Transverse colon (tissue), 4 donors: ENCODE data around the gene NAA35. TPM values are rescaled to one million over a fixed set of nuclear protein-coding genes. Genes with fewer than 3 reads are reported as not detected.
"Not testable (repeated sequence)": the region's sequence is repeated elsewhere in the genome, so short reads cannot be mapped to it uniquely, and the experiment has no call there.

Experiments used
- DNase-seq: peaks from one replicate; pipeline ENCODE4 v3.0.0-alpha.2; 2019
- H3K27ac ChIP-seq, 4 donors: fragments of 200-600 bp; sonication (generic); 2 replicates each; pipeline ENCODE4 v1.5.1; 2016 to 2018; ENCODE audit warnings: inconsistent platforms in 4 of 4
- H3K27me3 ChIP-seq: fragments of 200-600 bp; sonication (generic); 2 replicates; pipeline ENCODE4 v1.5.1; 2017; ENCODE audit warnings: inconsistent platforms
- H3K36me3 ChIP-seq, 4 donors: fragments of 200-600 bp; sonication (generic); 2 replicates each; pipeline ENCODE4 v1.5.1; 2017 to 2019; ENCODE audit warnings: inconsistent platforms in 4 of 4
- H3K4me1 ChIP-seq, 4 donors: fragments of 200-600 bp; sonication (generic); 2 replicates each; pipeline ENCODE4 v1.5.1; 2017 to 2020; ENCODE audit warnings: inconsistent platforms in 4 of 4
- H3K4me3 ChIP-seq, 4 donors: fragments of 200-600 bp; sonication (generic); 1 replicate in 1 of 4; 2 replicates in 3 of 4; pipeline versions ENCODE4 v1.5.1 to v1.6.1; 2017 to 2019; ENCODE audit warnings: inconsistent platforms in 4 of 4
- H3K9me3 ChIP-seq, 2 donors: fragments of 200-600 bp; sonication (generic); 2 replicates each; pipeline ENCODE4 v1.5.1; 2017 to 2019; ENCODE audit warnings: inconsistent platforms in 2 of 2
- EP300 ChIP-seq: sonication (generic); formaldehyde crosslinking; IDR thresholded peaks from one replicate; pipeline ENCODE4 v1.6.1; 2017; ENCODE audit warnings: antibody characterized with exemption, low read depth
- POLR2A ChIP-seq: fragments of 450-650 bp; IDR thresholded peaks from one replicate; pipeline ENCODE4 v1.6.1; 2016; ENCODE audit warnings: antibody characterized with exemption, mild to moderate bottlenecking, moderate library complexity
- POLR2AphosphoS5 ChIP-seq, 3 donors: sonication (generic); formaldehyde crosslinking; IDR thresholded peaks; one replicate each; pipeline ENCODE4 v1.6.1; 2016; ENCODE audit warnings: antibody characterized with exemption in 3 of 3
- whole genome bisulfite sequencing, 2 donors: methylation state at CpG; one replicate each; pipeline ENCODE4 v1.1.5; 2018; ENCODE audit warnings: low coverage in 1 of 2; 5-methylcytosine and 5-hydroxymethylcytosine counted together
- in situ Hi-C, 4 donors: fragments of 200-750 bp; cut with MboI; loops; one replicate each; pipeline versions ENCODE4 v1.15.0 to v1.15.1; 2017; ENCODE audit warnings: low sequenced_read_pairs in 3 of 4, low pct_ligation_motif_present in 1 of 4, low pct_unique_long_range_greater_than_20kb in 1 of 4
- intact Hi-C: fragments of 100-400 bp; cut with DNase I; formaldehyde crosslinking; loops from one replicate; pipeline ENCODE4 v1.15.1; 2023; ENCODE audit warnings: low total_unique reads
- total RNA-seq, 4 donors: library from RNA; depleted of rRNA; stranded (reverse); fragments of >200 nt; gene quantifications; one replicate each; pipeline ENCODE4 v1.1.0, GENCODE V29; 2016
- TF ChIP-seq, protein P1 (sequence below), 5 experiments: fragments of 200-600 bp in 3 of 5; fragments of 450-650 bp in 2 of 5; sonication (generic) in 3 of 5; IDR thresholded peaks; 1 replicate in 2 of 5; 2 replicates in 3 of 5; pipeline ENCODE4 v1.5.1; 2016 to 2017; ENCODE audit warnings: antibody characterized with exemption in 5 of 5, inconsistent platforms in 3 of 5, mild to moderate bottlenecking in 2 of 5, moderate library complexity in 1 of 5

Gene NAA35
- total RNA-seq, 4 donors from 2014 or later: 24.7 to 51.5 (median 34.5) TPM

DNA sequence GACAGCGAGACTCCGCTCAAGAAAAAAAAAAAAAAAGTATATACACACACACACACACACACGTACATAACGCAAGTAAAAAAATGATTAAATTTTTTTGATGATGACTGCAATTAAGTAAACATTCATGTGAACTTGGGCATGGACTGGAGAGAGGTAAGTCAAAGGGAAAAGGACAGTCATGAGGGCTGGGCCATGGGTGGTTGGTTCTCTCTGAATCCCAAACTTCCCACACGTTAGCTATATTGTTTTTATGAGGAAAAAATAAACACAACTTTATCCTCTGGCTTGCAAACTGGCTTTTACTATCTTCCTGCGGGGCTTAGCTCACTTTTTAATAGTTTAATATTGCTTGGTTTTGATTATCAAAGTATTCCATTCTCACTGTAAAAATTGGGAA lies 104.7 kb downstream of the NAA35 start:
- Histone ChIP-seq H3K9me3 (no peaks in the 10 kb centered on the region), H3K4me3 (no peak overlapping the region), H3K27me3 (no peaks in the 10 kb centered on the region), H3K4me1 (peaks cover 0 to 11% (median 3%) of the 10 kb centered on the region in 4 donors), H3K36me3 (no peaks in the 10 kb centered on the region), H3K27ac (no peak overlapping the region)
- DNase-seq: no peak
- TF ChIP-seq EP300: no peak
- TF ChIP-seq POLR2AphosphoS5 (IDR thresholded peaks at IDR 0.05): no peak
- no peak for TF ChIP-seq POLR2A
- TF ChIP-seq, protein P1, sequence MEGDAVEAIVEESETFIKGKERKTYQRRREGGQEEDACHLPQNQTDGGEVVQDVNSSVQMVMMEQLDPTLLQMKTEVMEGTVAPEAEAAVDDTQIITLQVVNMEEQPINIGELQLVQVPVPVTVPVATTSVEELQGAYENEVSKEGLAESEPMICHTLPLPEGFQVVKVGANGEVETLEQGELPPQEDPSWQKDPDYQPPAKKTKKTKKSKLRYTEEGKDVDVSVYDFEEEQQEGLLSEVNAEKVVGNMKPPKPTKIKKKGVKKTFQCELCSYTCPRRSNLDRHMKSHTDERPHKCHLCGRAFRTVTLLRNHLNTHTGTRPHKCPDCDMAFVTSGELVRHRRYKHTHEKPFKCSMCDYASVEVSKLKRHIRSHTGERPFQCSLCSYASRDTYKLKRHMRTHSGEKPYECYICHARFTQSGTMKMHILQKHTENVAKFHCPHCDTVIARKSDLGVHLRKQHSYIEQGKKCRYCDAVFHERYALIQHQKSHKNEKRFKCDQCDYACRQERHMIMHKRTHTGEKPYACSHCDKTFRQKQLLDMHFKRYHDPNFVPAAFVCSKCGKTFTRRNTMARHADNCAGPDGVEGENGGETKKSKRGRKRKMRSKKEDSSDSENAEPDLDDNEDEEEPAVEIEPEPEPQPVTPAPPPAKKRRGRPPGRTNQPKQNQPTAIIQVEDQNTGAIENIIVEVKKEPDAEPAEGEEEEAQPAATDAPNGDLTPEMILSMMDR (IDR thresholded peaks at IDR 0.05): no peak
- 72 to 84% methylated on average over 5 to 6 of the region's 6 CpGs for WGBS, 2 donors
- intact Hi-C loops: no loop called here
- in situ Hi-C loops: no loop called here

DNA sequence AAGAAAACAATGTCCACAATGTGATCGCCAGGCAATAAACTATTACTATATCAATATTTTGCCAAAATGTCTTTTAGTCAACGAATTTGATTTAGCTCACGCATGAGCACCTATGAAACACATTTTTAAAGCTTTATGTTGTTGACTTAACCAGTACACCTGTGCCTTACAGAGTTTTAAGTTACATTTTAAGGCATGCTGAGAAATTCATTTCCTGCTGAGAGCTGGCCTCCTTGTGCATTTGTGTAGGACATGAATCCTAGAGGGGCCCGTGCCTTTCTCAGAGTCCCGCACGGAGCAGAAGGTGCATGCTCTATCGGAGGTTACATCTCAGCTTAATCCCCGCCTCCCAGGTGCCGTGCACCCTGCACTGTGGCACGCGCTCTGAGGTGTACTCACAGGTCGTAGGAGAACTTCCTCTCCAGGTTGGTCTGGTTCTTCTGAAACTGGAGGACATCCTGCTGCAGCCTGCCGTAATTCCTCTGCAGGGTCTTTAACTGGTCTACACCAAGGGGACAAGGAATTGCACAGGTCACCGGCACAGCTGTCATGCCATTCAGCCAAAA lies 105.2 kb downstream of the NAA35 start:
- in situ Hi-C loops: no loop called here
- Histone ChIP-seq H3K36me3 (no peaks in the 10 kb centered on the region), H3K4me1 (peaks cover 0 to 9% (median 3%) of the 10 kb centered on the region in 4 donors), H3K9me3 (no peaks in the 10 kb centered on the region), H3K4me3 (no peak overlapping the region), H3K27me3 (no peaks in the 10 kb centered on the region), H3K27ac (no peak overlapping the region)
- intact Hi-C loops: no loop called here
- DNase-seq: peak; percentile 33
- WGBS, 2 donors: 67 to 68% methylated on average over 3 to 14 of the region's 14 CpGs
- TF ChIP-seq, protein P1 (IDR thresholded peaks at IDR 0.05): no peak
- TF ChIP-seq POLR2A: no peak
- TF ChIP-seq POLR2AphosphoS5 (IDR thresholded peaks at IDR 0.05): no peak
- no peak for TF ChIP-seq EP300

- H3K9me3 ChIP-seq: no peaks in the 10 kb centered on the region
- whole genome bisulfite sequencing, 2 donors: 54 to 71% methylated on average over 4 to 8 of the region's 8 CpGs
- TF ChIP-seq EP300 (no peak), POLR2AphosphoS5 (IDR thresholded peaks at IDR 0.05) (no peak), POLR2A (no peak)
- TF ChIP-seq, protein P1 (IDR thresholded peaks at IDR 0.05): no peak
- DNase-seq: no peak
- no peaks in the 10 kb centered on the region for H3K36me3 ChIP-seq
- no peak overlapping the region for H3K27ac ChIP-seq
- in situ Hi-C loops: no loop called here
- intact Hi-C loops: no loop called here
- peaks cover 0 to 6% (median 0%) of the 10 kb centered on the region in 4 donors for H3K4me1 ChIP-seq
- no peaks in the 10 kb centered on the region for H3K27me3 ChIP-seq
- H3K4me3 ChIP-seq: no peak overlapping the region
Observed at GRCh38 chr9:86046930-86047341, 106.0 kb downstream of the NAA35 start.

DNA sequence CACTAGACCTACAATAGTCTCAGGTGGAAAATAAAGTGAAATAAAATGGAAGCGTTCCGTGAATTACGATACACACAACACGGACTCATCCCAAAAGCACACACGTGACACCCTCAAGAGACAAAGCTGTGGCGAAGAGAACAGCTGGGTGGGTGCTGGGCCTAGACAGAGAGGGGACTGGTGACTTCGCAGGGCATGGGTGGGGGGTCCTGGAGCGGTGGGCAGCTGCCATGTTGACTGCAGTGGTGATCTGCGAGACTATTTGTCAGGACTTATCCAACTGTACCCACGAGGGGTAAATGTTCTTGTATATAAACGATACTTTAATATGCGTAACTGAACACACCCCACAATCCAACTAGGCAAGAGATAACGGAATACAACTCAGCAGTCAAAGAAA lies 106.4 kb downstream of the NAA35 start:
- 90 to 94% methylated on average over 11 to 13 of the region's 13 CpGs for WGBS, 2 donors
- TF ChIP-seq POLR2A: no peak
- TF ChIP-seq POLR2AphosphoS5 (IDR thresholded peaks at IDR 0.05): no peak
- TF ChIP-seq, protein P1 (IDR thresholded peaks at IDR 0.05): no peak
- no peak for TF ChIP-seq EP300
- Histone ChIP-seq H3K27me3 (no peaks in the 10 kb centered on the region), H3K4me1 (peaks cover 0 to 5% (median 0%) of the 10 kb centered on the region in 4 donors), H3K36me3 (no peaks in the 10 kb centered on the region), H3K4me3 (no peak overlapping the region), H3K27ac (no peak overlapping the region), H3K9me3 (no peaks in the 10 kb centered on the region)
- DNase-seq: no peak
- in situ Hi-C loops (no loop called here), intact Hi-C loops (no loop called here)

GRCh38 chr9:86048018-86048742 lies 107.2 kb downstream of the NAA35 start:
- DNase-seq, H3K27me3 ChIP-seq, H3K9me3 ChIP-seq, H3K27ac ChIP-seq, intact Hi-C loops, in situ Hi-C loops, H3K4me1 ChIP-seq, H3K36me3 ChIP-seq, H3K4me3 ChIP-seq: not testable (repeated sequence)
- WGBS, 2 donors: 84 to 85% methylated on average over 2 to 7 of the region's 7 CpGs
